Fibroblast of mammary gland (primary cell): ENCODE data around the gene BOLA1.

Experiments used
- DNase-seq: peaks from one replicate; pipeline ENCODE4 v3.0.0-alpha.2; 2010; ENCODE audit warnings: low read depth
- H3K4me3 ChIP-seq: 2 replicates; pipeline ENCODE4 v1.5.1; 2011; ENCODE audit warnings: low read depth, mild to moderate bottlenecking, low read length, moderate library complexity; ENCODE audit not compliant: control insufficient read depth
- TF ChIP-seq, protein P1 (sequence below): conservative IDR thresholded peaks from 2 replicates; pipeline ENCODE4 v1.5.1; 2011; ENCODE audit warnings: low read depth, low read length, inconsistent platforms; ENCODE audit not compliant: control insufficient read depth, insufficient read depth

BOLA1 gene

DNA sequence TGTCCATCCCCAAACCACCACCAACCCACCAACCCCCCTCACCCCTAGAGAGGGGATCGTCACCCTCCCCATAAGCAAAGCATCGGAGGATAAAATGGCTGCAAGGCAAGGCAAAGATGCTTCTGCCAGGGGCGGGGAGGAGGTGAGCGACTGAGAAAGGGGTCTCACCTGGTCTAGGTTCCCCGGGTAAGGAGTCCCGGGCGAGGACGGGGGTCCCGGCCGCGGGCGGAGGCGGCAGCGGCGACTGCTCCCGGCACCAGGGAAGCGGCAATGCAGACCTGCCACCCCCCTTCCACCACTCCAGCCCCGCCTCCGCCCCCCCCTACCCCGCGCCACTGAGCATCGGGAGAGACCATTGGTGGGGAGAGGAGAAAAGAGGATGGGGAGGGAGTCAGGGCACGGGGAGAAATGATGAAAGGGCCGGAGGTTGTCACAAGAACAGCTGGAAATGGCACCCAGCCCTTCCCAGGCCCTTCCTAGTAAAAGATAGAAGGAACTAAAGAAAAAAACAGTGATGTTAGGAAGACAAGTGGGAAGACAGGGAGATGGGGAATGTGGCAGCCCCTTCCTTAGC, 18.3 kb downstream of the BOLA1 start, which contains the start of gene SV2A:
SV2A (minus strand) TSS at position 274 of the 574 bp plus-strand sequence. CDS start 4,004 bp downstream, outside the sequence.
- H3K4me3 ChIP-seq = peak within 1 kb of the TSS; percentile 79
- peak; percentile 69 for DNase-seq
- TF ChIP-seq, protein P1, sequence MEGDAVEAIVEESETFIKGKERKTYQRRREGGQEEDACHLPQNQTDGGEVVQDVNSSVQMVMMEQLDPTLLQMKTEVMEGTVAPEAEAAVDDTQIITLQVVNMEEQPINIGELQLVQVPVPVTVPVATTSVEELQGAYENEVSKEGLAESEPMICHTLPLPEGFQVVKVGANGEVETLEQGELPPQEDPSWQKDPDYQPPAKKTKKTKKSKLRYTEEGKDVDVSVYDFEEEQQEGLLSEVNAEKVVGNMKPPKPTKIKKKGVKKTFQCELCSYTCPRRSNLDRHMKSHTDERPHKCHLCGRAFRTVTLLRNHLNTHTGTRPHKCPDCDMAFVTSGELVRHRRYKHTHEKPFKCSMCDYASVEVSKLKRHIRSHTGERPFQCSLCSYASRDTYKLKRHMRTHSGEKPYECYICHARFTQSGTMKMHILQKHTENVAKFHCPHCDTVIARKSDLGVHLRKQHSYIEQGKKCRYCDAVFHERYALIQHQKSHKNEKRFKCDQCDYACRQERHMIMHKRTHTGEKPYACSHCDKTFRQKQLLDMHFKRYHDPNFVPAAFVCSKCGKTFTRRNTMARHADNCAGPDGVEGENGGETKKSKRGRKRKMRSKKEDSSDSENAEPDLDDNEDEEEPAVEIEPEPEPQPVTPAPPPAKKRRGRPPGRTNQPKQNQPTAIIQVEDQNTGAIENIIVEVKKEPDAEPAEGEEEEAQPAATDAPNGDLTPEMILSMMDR = no peak

DNA sequence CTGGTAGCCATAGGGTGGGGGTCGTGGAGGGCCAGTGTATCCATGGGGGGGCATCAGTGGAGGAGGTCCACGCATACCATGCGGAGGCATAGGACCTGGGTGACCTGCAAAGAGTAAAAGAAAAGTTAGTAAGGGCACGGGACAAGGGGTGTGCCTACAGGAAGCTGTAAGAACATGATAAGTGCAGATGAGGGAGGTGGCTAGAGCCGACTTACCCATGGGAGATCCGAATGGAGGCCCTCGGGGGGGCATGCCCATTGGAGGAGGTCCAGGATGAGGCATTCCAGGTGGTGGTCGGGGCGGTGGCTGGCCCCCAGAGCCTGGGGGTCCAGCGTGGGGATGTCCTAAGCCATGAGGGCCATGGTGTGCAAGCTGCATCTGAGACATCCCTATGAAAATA, 24.3 kb downstream of the BOLA1 start:
- H3K4me3 ChIP-seq = no peak overlapping the region
- TF ChIP-seq, protein P1 = no peak
- DNase-seq = no peak

DNA sequence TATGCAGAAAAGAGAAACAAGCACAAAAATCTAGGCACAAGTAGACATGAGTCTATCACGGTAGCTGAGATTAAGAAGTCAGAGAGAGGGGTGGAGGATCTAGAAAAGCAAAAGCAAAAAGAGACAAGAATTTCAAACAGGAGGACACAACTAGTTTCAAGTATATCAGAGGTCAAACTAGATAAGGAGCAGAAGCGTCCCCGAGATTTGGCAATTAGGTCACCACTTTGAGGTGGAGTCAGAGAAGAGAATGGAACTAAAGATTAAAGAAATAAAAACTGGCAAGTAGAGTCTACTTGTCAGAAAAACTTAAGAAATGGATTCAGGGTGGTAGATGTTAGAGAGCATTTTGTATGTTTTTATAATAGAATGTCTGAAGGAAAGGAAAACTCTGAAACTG, 26.0 kb downstream of the BOLA1 start:
- H3K4me3 ChIP-seq = no peak overlapping the region
- no peak for DNase-seq
- TF ChIP-seq, protein P1 = no peak

DNA sequence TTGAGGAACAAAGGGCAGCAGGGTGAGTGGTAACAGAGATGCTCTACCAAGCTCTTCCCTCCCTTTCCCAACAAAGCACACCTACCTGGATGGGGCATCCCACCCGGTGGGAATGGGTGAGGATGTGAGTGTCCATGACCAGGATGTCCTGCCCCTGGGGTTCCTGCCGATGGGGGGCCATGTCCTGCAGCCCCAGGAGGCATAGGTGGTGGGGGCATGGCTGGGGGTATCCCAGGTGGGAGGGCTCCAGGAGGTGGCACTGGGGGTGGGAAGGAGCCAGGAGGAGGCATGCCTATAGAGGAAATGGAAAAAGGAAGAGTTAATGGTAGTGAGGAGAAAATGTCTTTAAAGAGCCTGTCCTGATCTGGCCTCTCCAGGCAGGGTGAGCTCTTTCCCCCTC, 26.4 kb downstream of the BOLA1 start:
- TF ChIP-seq, protein P1 = no peak
- no peak for DNase-seq
- no peak overlapping the region for H3K4me3 ChIP-seq

DNA sequence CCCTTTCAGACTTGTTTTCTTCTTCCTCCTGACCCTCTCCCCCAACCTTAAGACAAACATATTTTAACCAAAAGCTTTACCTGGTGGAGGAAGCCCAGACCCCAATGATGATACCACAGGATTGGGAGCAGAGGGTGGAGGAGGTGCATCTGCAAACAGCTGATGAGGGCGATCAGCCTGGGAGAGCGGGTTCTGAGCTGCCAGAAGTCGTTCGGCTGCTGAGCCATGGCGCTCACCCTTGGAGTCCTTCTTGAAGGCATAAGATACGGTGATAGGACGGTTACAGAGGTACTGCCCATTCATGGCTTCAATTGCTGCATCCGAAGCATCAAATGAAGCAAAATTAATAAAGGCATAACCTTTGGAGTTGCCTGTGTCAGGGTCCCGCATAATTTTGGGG, 26.9 kb downstream of the BOLA1 start:
- TF ChIP-seq, protein P1 = no peak
- H3K4me3 ChIP-seq = peak overlapping the region; percentile 96

DNA sequence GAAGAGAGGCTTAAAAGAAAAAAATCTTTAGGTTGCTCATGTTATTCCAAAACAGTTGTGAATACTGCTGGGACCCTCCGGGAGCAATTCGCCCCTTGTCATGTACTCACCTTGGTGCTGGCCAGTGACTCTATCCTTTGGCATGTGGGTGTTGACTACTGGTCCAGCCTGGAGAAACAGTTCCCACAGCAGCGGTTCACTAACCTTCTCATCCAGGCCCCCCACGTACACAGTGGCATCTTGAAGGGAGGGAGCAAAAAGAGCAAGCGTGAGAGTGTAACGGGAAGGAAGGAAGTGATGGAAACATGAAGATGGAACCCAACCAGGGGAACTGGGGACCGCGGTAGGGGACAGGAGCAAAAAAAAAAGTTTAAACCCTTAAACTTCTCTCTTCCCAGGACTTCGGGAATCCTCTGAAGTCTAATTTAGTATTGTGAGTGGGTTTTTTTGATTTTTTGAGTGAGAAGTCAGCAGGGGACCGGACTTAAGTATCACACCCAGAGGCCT, 27.7 kb downstream of the BOLA1 start:
- DNase-seq = no peak
- H3K4me3 ChIP-seq = peak overlapping the region; percentile 96
- TF ChIP-seq, protein P1 = no peak

More for the DNA sequence above, 26.9 kb downstream of the BOLA1 start:
- no peak for DNase-seq
